Progenitor cell of endocrine pancreas (in vitro differentiated cells): Measurements from ENCODE around the gene CENPB. TPM values are rescaled to one million over a fixed set of nuclear protein-coding genes. Genes with fewer than 3 reads are reported as not detected.

Experiments used
- DNase-seq: peaks from one replicate; pipeline ENCODE4 v3.0.0; 2021; ENCODE audit warnings: low spot score; ENCODE audit not compliant: unreplicated experiment
- H3K27ac Mint-ChIP-seq: 2 replicates; pipeline ENCODE4 v1.8.0; 2021; ENCODE audit warnings: mild to moderate bottlenecking, moderate library complexity, mixed read lengths
- H3K27me3 Mint-ChIP-seq: 2 replicates; pipeline ENCODE4 v1.8.0; 2021; ENCODE audit warnings: mixed read lengths
- H3K36me3 Mint-ChIP-seq: 2 replicates; pipeline ENCODE4 v1.8.0; 2022; ENCODE audit warnings: mixed read lengths; ENCODE audit not compliant: insufficient read depth
- H3K4me1 Mint-ChIP-seq: 2 replicates; pipeline ENCODE4 v1.8.0; 2021; ENCODE audit warnings: low read depth, mixed read lengths
- H3K4me3 Mint-ChIP-seq: 2 replicates; pipeline ENCODE4 v1.8.0; 2021; ENCODE audit warnings: low read depth, mild to moderate bottlenecking, moderate library complexity, mixed read lengths
- H3K9me3 Mint-ChIP-seq: 2 replicates; pipeline ENCODE4 v1.8.0; 2021; ENCODE audit warnings: low read depth, mixed read lengths
- CTCF ChIP-seq: fragments of 200-600 bp; sonication (generic); IDR thresholded peaks from one replicate; pipeline ENCODE4 v1.5.0; 2021; ENCODE audit warnings: antibody characterized with exemption, mild to moderate bottlenecking; ENCODE audit not compliant: unreplicated experiment
- total RNA-seq: library from RNA; stranded (reverse); gene quantifications from 2 replicates; pipeline ENCODE4 v1.2.1, GENCODE V29; 2021

CENPB gene
- total RNA-seq, 1 donor from 2014 or later = 49.6 TPM

DNA sequence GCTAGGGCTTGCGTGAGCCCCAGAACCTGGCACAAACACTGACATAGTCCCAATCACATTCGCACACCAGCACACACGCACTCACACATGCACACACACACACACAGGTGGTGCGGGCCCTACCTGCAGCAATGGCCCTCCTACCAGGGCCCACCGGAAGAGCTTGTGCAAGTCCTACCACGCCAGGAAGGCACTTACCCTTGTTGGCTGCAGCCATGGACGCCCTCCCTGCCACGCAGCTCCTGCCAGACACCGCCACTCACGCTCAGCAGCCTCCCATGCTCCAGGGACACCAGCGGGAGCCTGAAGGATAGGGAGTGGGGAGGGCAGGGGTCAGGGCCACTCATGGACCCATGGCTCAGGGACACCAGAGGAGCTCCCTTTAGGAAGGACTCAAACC is 26.7 kb downstream of the CENPB start:
- Mint-ChIP-seq H3K27ac (no peak overlapping the region), H3K4me3 (no peak overlapping the region), H3K4me1 (no peaks in the 10 kb centered on the region), H3K36me3 (peaks cover 3% of the 10 kb centered on the region), H3K27me3 (no peaks in the 10 kb centered on the region), H3K9me3 (no peaks in the 10 kb centered on the region)
- TF ChIP-seq CTCF = no peak
- DNase-seq = no peak

DNA sequence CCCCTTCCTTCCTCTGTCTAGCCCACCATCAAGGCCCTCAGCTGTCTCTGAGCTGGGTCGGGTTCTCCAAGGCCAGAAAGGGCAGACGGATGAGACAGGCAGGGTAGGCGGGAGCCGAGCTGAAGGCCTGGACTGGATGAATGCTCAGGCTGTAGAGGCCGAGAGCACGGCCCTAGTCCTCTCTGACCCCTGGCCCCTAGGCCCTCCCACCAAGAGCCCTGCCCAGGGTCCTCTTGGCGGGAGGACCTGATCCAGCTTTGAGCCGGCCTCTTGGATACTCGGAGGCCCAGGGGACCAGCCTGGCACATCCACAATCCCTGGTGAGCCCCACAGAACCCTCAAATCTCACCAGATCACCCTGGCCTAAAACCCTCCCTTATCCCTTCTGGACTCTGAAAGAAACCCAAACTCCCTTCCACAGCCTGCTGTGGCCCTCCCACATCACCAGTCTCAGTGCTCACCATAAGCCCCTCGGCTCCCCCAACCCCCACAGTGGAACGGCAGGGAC is 27.2 kb downstream of the CENPB start:
- H3K4me1 Mint-ChIP-seq = no peaks in the 10 kb centered on the region
- TF ChIP-seq CTCF = no peak
- no peak overlapping the region for H3K4me3 Mint-ChIP-seq
- H3K27ac Mint-ChIP-seq = no peak overlapping the region
- H3K36me3 Mint-ChIP-seq = peaks cover 3% of the 10 kb centered on the region
- H3K27me3 Mint-ChIP-seq = no peaks in the 10 kb centered on the region
- no peak for DNase-seq
- no peaks in the 10 kb centered on the region for H3K9me3 Mint-ChIP-seq

DNA sequence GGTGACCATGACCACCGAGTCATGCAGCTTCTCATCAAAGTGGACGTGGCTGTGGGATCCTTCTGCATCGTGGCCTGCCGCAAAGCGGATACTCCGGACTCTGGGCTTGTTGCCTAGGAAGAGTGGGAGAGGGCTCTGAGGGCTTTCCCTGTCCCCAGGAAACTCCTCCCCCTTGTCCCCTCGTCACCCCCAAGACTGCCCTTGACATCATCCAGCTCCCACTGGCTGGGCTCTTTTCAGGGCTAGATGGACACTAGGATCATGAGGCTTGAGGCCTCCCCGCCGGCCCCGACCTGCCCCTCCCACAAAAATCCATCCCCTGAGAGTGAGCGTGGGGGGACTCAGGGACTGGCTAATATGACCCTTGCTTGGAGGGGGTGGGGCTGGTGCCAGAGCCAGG is 28.0 kb downstream of the CENPB start:
- no peaks in the 10 kb centered on the region for H3K4me1 Mint-ChIP-seq
- no peaks in the 10 kb centered on the region for H3K9me3 Mint-ChIP-seq
- H3K36me3 Mint-ChIP-seq = peaks cover 3% of the 10 kb centered on the region
- H3K27ac Mint-ChIP-seq = no peak overlapping the region
- no peak for DNase-seq
- H3K4me3 Mint-ChIP-seq = no peak overlapping the region
- no peak for TF ChIP-seq CTCF
- no peaks in the 10 kb centered on the region for H3K27me3 Mint-ChIP-seq

GRCh38 chr20:3757268-3757667 is 29.3 kb downstream of the CENPB start:
- H3K36me3 Mint-ChIP-seq = peaks cover 3% of the 10 kb centered on the region
- peaks cover 5% of the 10 kb centered on the region for H3K27me3 Mint-ChIP-seq
- H3K9me3 Mint-ChIP-seq = no peaks in the 10 kb centered on the region
- H3K27ac Mint-ChIP-seq = no peak overlapping the region
- no peak for TF ChIP-seq CTCF
- H3K4me1 Mint-ChIP-seq = peaks cover 1% of the 10 kb centered on the region
- H3K4me3 Mint-ChIP-seq = no peak overlapping the region
- no peak for DNase-seq

GRCh38 chr20:3755814-3756480 is 30.6 kb downstream of the CENPB start:
- H3K36me3 Mint-ChIP-seq = peaks cover 3% of the 10 kb centered on the region
- H3K27me3 Mint-ChIP-seq = peaks cover 10% of the 10 kb centered on the region
- H3K4me1 Mint-ChIP-seq = peaks cover 1% of the 10 kb centered on the region
- TF ChIP-seq CTCF = no peak
- no peak for DNase-seq
- no peaks in the 10 kb centered on the region for H3K9me3 Mint-ChIP-seq
- no peak overlapping the region for H3K4me3 Mint-ChIP-seq
- H3K27ac Mint-ChIP-seq = no peak overlapping the region
